H1 (cell line): ENCODE data around the gene INTU. TPM values are rescaled to one million over a fixed set of nuclear protein-coding genes. Genes with fewer than 3 reads are reported as not detected.

Experiments
- CTCF ChIA-PET: fragments of 300-600 bp; sonication (Branson Sonifier 250); formaldehyde crosslinking; loops from one replicate; lab custom pipeline; 2021; ENCODE audit not compliant: partially characterized antibody; lab: Charles Lee
- POLR2A ChIA-PET: fragments of 300-600 bp; sonication (Branson Sonifier 250); formaldehyde crosslinking; loops from one replicate; lab custom pipeline; 2021; ENCODE audit warnings: inconsistent platforms; ENCODE audit not compliant: partially characterized antibody; lab: Charles Lee
- DNase-seq, 2 experiments: peaks; one replicate each; pipeline versions ENCODE4 v3.0.0 to v3.0.0-alpha.2; 2010 to 2022; ENCODE audit warnings: low spot score in 2 of 2, low read depth in 1 of 2, mixed read lengths in 1 of 2
- FAIRE-seq: peaks from 2 replicates; lab custom pipeline; 2011; peaks lifted over from hg19 to GRCh38; lab: Jason Lieb, UNC
- H2AFZ ChIP-seq: 2 replicates; pipeline ENCODE4 v1.8.1; 2012; ENCODE audit warnings: low read length, inconsistent platforms
- H2AK5ac ChIP-seq: 2 replicates; pipeline ENCODE4 v1.6.1; 2013; ENCODE audit warnings: low read depth, low read length
- H2BK120ac ChIP-seq: replicated peaks from 2 replicates; pipeline ENCODE3; 2013; ENCODE audit warnings: low read depth, low read length, inconsistent platforms
- H2BK12ac ChIP-seq: 2 replicates; pipeline ENCODE4 v1.6.1; 2013; ENCODE audit warnings: low read depth, low read length
- H2BK15ac ChIP-seq: 2 replicates; pipeline ENCODE4 v1.6.1; 2013; ENCODE audit warnings: low read length
- H2BK20ac ChIP-seq: 2 replicates; pipeline ENCODE4 v1.6.1; 2013; ENCODE audit warnings: low read length
- H2BK5ac ChIP-seq: 2 replicates; pipeline ENCODE4 v1.6.1; 2013; ENCODE audit warnings: low read depth, low read length
- H3K14ac ChIP-seq: 2 replicates; pipeline ENCODE4 v1.6.1; 2013; ENCODE audit warnings: inconsistent platforms; ENCODE audit not compliant: insufficient read length
- H3K18ac ChIP-seq: 2 replicates; pipeline ENCODE4 v1.6.1; 2013; ENCODE audit warnings: low read length; ENCODE audit errors: extremely low read depth
- H3K23ac ChIP-seq: 2 replicates; pipeline ENCODE4 v1.6.1; 2013; ENCODE audit warnings: inconsistent platforms; ENCODE audit not compliant: insufficient read length
- H3K23me2 ChIP-seq: 2 replicates; pipeline ENCODE4 v1.6.1; 2013; ENCODE audit warnings: low read depth, low read length
- H3K27ac ChIP-seq: 2 replicates; pipeline ENCODE4 v1.6.1; 2011; ENCODE audit warnings: low read depth, low read length, inconsistent platforms
- H3K27me3 ChIP-seq, 4 experiments: replicated peaks in 1 of 4; 1 replicate in 1 of 4; 2 replicates in 3 of 4; pipeline versions ENCODE4 v1.6.1 to v1.8.1; 2011 to 2013; ENCODE audit warnings: low read length in 3 of 4, mild to moderate bottlenecking in 3 of 4, inconsistent platforms in 2 of 4, mixed read lengths in 2 of 4, moderate library complexity in 1 of 4; ENCODE audit not compliant: control insufficient read depth in 3 of 4, insufficient read depth in 3 of 4; ENCODE audit errors: extremely low read depth in 1 of 4
- H3K36me3 ChIP-seq, 4 experiments: 2 replicates each; pipeline versions ENCODE4 v1.6.1 to v1.8.1; 2011 to 2013; ENCODE audit warnings: mild to moderate bottlenecking in 4 of 4, low read length in 3 of 4, moderate library complexity in 2 of 4, control low read depth in 1 of 4, inconsistent platforms in 1 of 4; ENCODE audit not compliant: insufficient read depth in 4 of 4, control insufficient read depth in 2 of 4
- H3K4ac ChIP-seq: replicated peaks from 2 replicates; pipeline ENCODE3; 2013; ENCODE audit warnings: low read length, low read depth, mixed read lengths, inconsistent platforms; ENCODE audit not compliant: insufficient read length
- H3K4me1 ChIP-seq, 4 experiments: replicated peaks in 1 of 4; 1 replicate in 1 of 4; 2 replicates in 3 of 4; pipeline versions ENCODE4 v1.6.1 to v1.8.1; 2011 to 2013; ENCODE audit warnings: low read length in 3 of 4, inconsistent platforms in 2 of 4, mixed read lengths in 1 of 4; ENCODE audit not compliant: insufficient read depth in 4 of 4, control insufficient read depth in 3 of 4
- H3K4me2 ChIP-seq, 2 experiments: 2 replicates each; pipeline versions ENCODE4 v1.6.1 to v1.8.1; 2011 to 2013; ENCODE audit warnings: low read depth in 2 of 2, low read length in 2 of 2, control low read depth in 1 of 2, inconsistent platforms in 1 of 2, mild to moderate bottlenecking in 1 of 2; ENCODE audit not compliant: insufficient read depth in 1 of 2
- H3K4me3 ChIP-seq, 4 experiments: fragments of 200-600, 300-600 bp in 1 of 4; sonication (generic), shearing (Covaris generic), sonication (Bioruptor Twin) in 1 of 4; 2 replicates each; pipeline versions ENCODE4 v1.5.1 to v1.8.1; 2011 to 2016; ENCODE audit warnings: low read length in 4 of 4, low read depth in 3 of 4, control low read depth in 2 of 4, inconsistent platforms in 2 of 4, mild to moderate bottlenecking in 2 of 4, mixed read lengths in 1 of 4, moderate library complexity in 1 of 4; ENCODE audit not compliant: insufficient read depth in 2 of 4; ENCODE audit errors: extremely low read depth in 1 of 4
- H3K56ac ChIP-seq: replicated peaks from 2 replicates; pipeline ENCODE3; 2013; ENCODE audit warnings: low read depth, mild to moderate bottlenecking, mixed read lengths, low read length, inconsistent platforms; ENCODE audit not compliant: insufficient read length
- H3K79me1 ChIP-seq: 2 replicates; pipeline ENCODE4 v1.6.1; 2013; ENCODE audit warnings: low read depth, low read length, control low read depth
- H3K79me2 ChIP-seq, 2 experiments: 2 replicates each; pipeline versions ENCODE4 v1.6.1 to v1.8.1; 2012 to 2013; ENCODE audit warnings: low read length in 2 of 2, mild to moderate bottlenecking in 2 of 2, inconsistent platforms in 1 of 2; ENCODE audit not compliant: insufficient read depth in 2 of 2, control insufficient read depth in 1 of 2
- H3K9ac ChIP-seq, 4 experiments: replicated peaks in 1 of 4; 1 replicate in 1 of 4; 2 replicates in 3 of 4; pipeline versions ENCODE4 v1.6.1 to v1.8.1; 2011 to 2013; ENCODE audit warnings: low read depth in 3 of 4, low read length in 3 of 4, control low read depth in 2 of 4, mild to moderate bottlenecking in 2 of 4, moderate library complexity in 2 of 4, inconsistent platforms in 1 of 4; ENCODE audit errors: extremely low read depth in 1 of 4
- H3K9me3 ChIP-seq, 2 experiments: 2 replicates each; pipeline versions ENCODE4 v1.6.1 to v1.8.1; 2012 to 2013; ENCODE audit warnings: mild to moderate bottlenecking in 2 of 2, moderate library complexity in 2 of 2, control low read depth in 1 of 2, inconsistent platforms in 1 of 2, low read depth in 1 of 2, low read length in 1 of 2, mixed read lengths in 1 of 2; ENCODE audit not compliant: insufficient read depth in 2 of 2
- H4K20me1 ChIP-seq, 2 experiments: replicated peaks in 1 of 2; 2 replicates each; pipeline versions ENCODE3 to v1.8.1; 2011 to 2013; ENCODE audit warnings: inconsistent platforms in 2 of 2, low read length in 2 of 2, mild to moderate bottlenecking in 1 of 2; ENCODE audit not compliant: insufficient read depth in 2 of 2, control insufficient read depth in 1 of 2
- H4K5ac ChIP-seq: 2 replicates; pipeline ENCODE4 v1.6.1; 2013; ENCODE audit warnings: low read length, low read depth, mixed read lengths, inconsistent platforms; ENCODE audit not compliant: insufficient read length
- H4K8ac ChIP-seq: 2 replicates; pipeline ENCODE4 v1.8.0; 2013; ENCODE audit warnings: mild to moderate bottlenecking, moderate library complexity, low read length, inconsistent platforms; ENCODE audit not compliant: insufficient read depth; ENCODE audit errors: extremely low read depth
- H4K91ac ChIP-seq: replicated peaks from 2 replicates; pipeline ENCODE3; 2013; ENCODE audit warnings: low read length, mixed read lengths, inconsistent platforms; ENCODE audit not compliant: insufficient read length
- ASH2L ChIP-seq: fragments of 200-600, 300-600 bp; sonication (generic); IDR thresholded peaks from one replicate; pipeline ENCODE4 v1.7.1; 2017; ENCODE audit warnings: low read length
- ATF2 ChIP-seq: IDR thresholded peaks from 2 replicates; pipeline ENCODE4 v1.6.1; 2012; ENCODE audit warnings: low read length, inconsistent platforms
- CREB1 ChIP-seq: IDR thresholded peaks from 2 replicates; pipeline ENCODE4 v1.6.1; 2012; ENCODE audit warnings: inconsistent platforms
- E2F6 ChIP-seq: IDR thresholded peaks from 2 replicates; pipeline ENCODE4 v1.6.1; 2012; ENCODE audit warnings: inconsistent platforms
- FOSL1 ChIP-seq: IDR thresholded peaks from 2 replicates; pipeline ENCODE4 v1.6.1; 2011; ENCODE audit warnings: mild to moderate bottlenecking, low read depth, low read length, moderate library complexity; ENCODE audit not compliant: insufficient read depth
- GTF2F1 ChIP-seq: IDR thresholded peaks from 2 replicates; pipeline ENCODE4 v1.6.1; 2012; ENCODE audit warnings: low read depth, low read length, improper control_type of control experiment, borderline replicate concordance
- HDAC6 ChIP-seq: IDR thresholded peaks from one replicate; pipeline ENCODE4 v1.7.1; 2012; ENCODE audit warnings: low read depth, mild to moderate bottlenecking, inconsistent platforms, low read length, moderate library complexity
- JUN ChIP-seq: IDR thresholded peaks from 2 replicates; pipeline ENCODE4 v1.6.1; 2011; ENCODE audit warnings: low read depth, mild to moderate bottlenecking, improper control_type of control experiment, low read length
- MAX ChIP-seq: IDR thresholded peaks from 2 replicates; pipeline ENCODE4 v1.6.1; 2012; ENCODE audit warnings: inconsistent platforms
- PHF8 ChIP-seq: fragments of 200-600 bp; sonication (generic); conservative IDR thresholded peaks from 2 replicates; pipeline ENCODE4 v1.7.1; 2012; ENCODE audit warnings: low read depth, mild to moderate bottlenecking, inconsistent platforms, low read length, moderate library complexity
- POLR2AphosphoS5 ChIP-seq: IDR thresholded peaks from 2 replicates; pipeline ENCODE4 v1.6.1; 2011; ENCODE audit warnings: low read depth, low read length
- WGBS, 2 experiments: shearing (Covaris generic) in 1 of 2; methylation state at CpG; one replicate each; pipeline versions ENCODE4 v1.1.6 to v1.1.7; 2013 to 2015; ENCODE audit warnings: low lambda C conversion rate in 2 of 2, mixed read lengths in 2 of 2, inconsistent platforms in 1 of 2, low coverage in 1 of 2, missing lambda C conversion rate in 1 of 2; ENCODE audit not compliant: insufficient replicate concordance in 2 of 2, insufficient coverage in 1 of 2, insufficient read length in 1 of 2; ENCODE audit errors: extremely low coverage in 1 of 2, missing lambda C conversion rate in 1 of 2; 5-methylcytosine and 5-hydroxymethylcytosine counted together
- polyA plus RNA-seq, 7 experiments: library from polyadenylated mRNA; depleted of rRNA in 3 of 7; stranded (reverse) in 5 of 7; unstranded in 2 of 7; fragments of >200 nt in 5 of 7; fragments of 200-250 nt in 2 of 7; gene quantifications; 1 replicate in 5 of 7; 2 replicates in 1 of 7; 4 replicates in 1 of 7; pipeline versions ENCODE4 v1.2.1 to v1.2.3, GENCODE V29; 2011 to 2013; ENCODE audit warnings: missing spikeins in 2 of 7, mixed read lengths in 2 of 7
- total RNA-seq: library from RNA; stranded (reverse); fragmentation: NEBNext Ultra II Directional; extraction: Animal tissue kit (Norgen Biotek cat#: 25700); gene quantifications from 2 replicates; pipeline ENCODE4 v1.2.1, GENCODE V29; 2021

The INTU gene
- total and polyA plus RNA-seq, 2 of the 8 experiments (the other 6 are each of a cell fraction or from before 2014, with no cell fraction given), result 6.0 to 15.1 TPM

- H3K56ac ChIP-seq, result no peak overlapping the region
- no peak overlapping the region for H4K5ac ChIP-seq
- no peak overlapping the region for H2BK20ac ChIP-seq
- no peak for DNase-seq
- H3K18ac ChIP-seq, result no peak overlapping the region
- no peak overlapping the region for H4K91ac ChIP-seq
- WGBS, 2 experiments, result 92% methylated on average over 6 of the region's 6 CpGs; no CpG with 5 or more reads in 1 of the 2 experiments
- H3K23me2 ChIP-seq, result no peaks in the 10 kb centered on the region
- H3K36me3 ChIP-seq, result no peaks in the 10 kb centered on the region; a peak in 2 of 8 replicates
- H2BK120ac ChIP-seq, result no peak overlapping the region
- no peaks in the 10 kb centered on the region; the same call in 1 of the 2 replicates for H3K79me1 ChIP-seq
- H4K20me1 ChIP-seq, result peaks cover 0 to 2% of the 10 kb centered on the region in 2 experiments
- no peak overlapping the region for H3K9ac ChIP-seq
- no peak overlapping the region for H3K4me2 ChIP-seq
- ChIA-PET POLR2A (interaction anchor here (1.2 kb wide), 1 partner anchor 16 kb away, joined by 3 read pairs; no protein-coding TSS in a partner anchor), CTCF (interaction anchor here (0.6 kb wide), 1 partner anchor 512 kb away, joined by 3 read pairs; no protein-coding TSS in a partner anchor)
- no peaks in the 10 kb centered on the region for H3K4me1 ChIP-seq
- no peak overlapping the region for H3K23ac ChIP-seq
- H3K27ac ChIP-seq, result no peak overlapping the region
- no peak overlapping the region for H4K8ac ChIP-seq
- H2AK5ac ChIP-seq, result no peak overlapping the region
- no peaks in the 10 kb centered on the region for H3K79me2 ChIP-seq
- no peak overlapping the region for H3K4ac ChIP-seq
- FAIRE-seq, result no peak
- H3K4me3 ChIP-seq, result no peak overlapping the region
- H2BK5ac ChIP-seq, result no peak overlapping the region
- H3K27me3 ChIP-seq, result no peaks in the 10 kb centered on the region
- H3K14ac ChIP-seq, result no peak overlapping the region
- H2BK15ac ChIP-seq, result peak overlapping the region; percentile 61; the same call in 1 of the 2 replicates
- H2AFZ ChIP-seq, result no peak overlapping the region
- 0 out of 2 replicates have a peak overlapping the region, but pooled peaks have one; percentile 50 for H2BK12ac ChIP-seq
- no peaks in the 10 kb centered on the region for H3K9me3 ChIP-seq
- TF ChIP-seq MAX (no peak), ATF2 (no peak), HDAC6 (no peak), CREB1 (no peak), POLR2AphosphoS5 (no peak), JUN (no peak), FOSL1 (no peak), ASH2L (no peak), E2F6 (no peak), PHF8 (no peak), GTF2F1 (no peak)
Observed at GRCh38 chr4:127660284-127660885, 27.6 kb downstream of the INTU start.
